Measurements from ENCODE around the gene NSUN4. TPM values are rescaled to one million over a fixed set of nuclear protein-coding genes. Genes with fewer than 3 reads are reported as not detected.
"Not testable (repeated sequence)": the region's sequence is repeated elsewhere in the genome, so short reads cannot be mapped to it uniquely, and the experiment has no call there.

The NSUN4 gene
- total and polyA plus RNA-seq, 10 of the 15 experiments (the other 5 are each of a cell fraction or from before 2014, with no cell fraction given), result 22.1 to 80.2 (median 29.6) TPM

DNA sequence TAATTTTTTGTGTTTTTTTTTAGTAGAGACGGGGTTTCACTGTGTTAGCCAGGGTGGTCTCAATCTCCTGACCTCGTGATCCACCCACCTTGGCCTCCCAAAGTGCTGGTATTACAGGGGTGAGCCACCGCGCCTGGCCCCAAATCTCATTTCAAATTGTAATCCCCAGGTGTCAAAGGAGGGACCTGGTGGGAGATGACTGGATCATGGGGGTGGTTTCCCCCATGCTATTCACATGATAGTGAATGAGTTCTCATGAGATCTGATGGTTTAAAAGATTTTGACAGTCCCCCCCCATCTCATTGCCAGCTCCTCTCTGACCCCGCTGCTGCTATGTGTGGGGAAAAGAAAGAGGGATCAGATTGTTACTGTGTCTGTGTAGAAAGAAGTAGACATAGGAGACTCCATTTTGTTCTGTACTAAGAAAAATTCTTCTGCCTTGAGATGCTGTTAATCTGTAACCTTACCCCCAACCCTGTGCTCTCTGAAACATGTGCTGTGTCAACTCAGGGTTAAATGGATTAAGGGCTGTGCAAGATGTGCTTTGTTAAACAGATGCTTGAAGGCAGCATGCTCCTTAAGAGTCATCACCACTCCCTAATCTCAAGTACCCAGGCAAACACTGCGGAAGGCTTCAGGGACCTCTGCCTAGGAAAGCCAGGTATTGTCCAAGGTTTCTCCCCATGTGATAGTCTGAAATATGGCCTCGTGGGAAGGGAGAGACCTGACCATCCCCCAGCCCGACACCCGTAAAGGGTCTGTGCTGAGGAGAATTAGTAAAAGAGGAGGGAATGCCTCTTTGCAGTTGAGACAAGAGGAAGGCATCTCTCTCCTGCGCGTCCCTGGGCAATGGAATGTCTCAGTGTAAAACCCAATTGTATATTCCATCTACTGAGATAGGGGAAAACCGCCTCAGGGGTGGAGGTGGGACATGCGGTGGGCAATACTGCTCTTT lies 20.4 kb upstream of the NSUN4 start:
- H3K36me3 ChIP-seq (ENCODE audit: control insufficient read depth in 2 of 2, insufficient read depth in 2 of 2, low read length in 1 of 2); H3K27ac ChIP-seq (ENCODE audit: control insufficient read depth, insufficient read depth); BruUV-seq (replicated peaks); FAIRE-seq; intact Hi-C loops (cut with micrococcal nuclease; ENCODE audit: unreplicated experiment); in situ Hi-C loops (cut with MboI); H3K9me3 ChIP-seq (replicated peaks; ENCODE audit: control insufficient read depth, insufficient read depth, low read length); ATAC-seq; H2AFZ ChIP-seq (ENCODE audit: control insufficient read depth, low read depth, low read length); H3K4me3 ChIP-seq; H4K20me1 ChIP-seq (ENCODE audit: control insufficient read depth, insufficient read depth); H3K9ac ChIP-seq (ENCODE audit: control insufficient read depth, insufficient read depth, low read length); DNase-seq (ENCODE audit: low read depth, low spot score); H3K4me2 ChIP-seq (ENCODE audit: control insufficient read depth, insufficient read depth); H3K27me3 ChIP-seq (replicated peaks in 1 of 2; ENCODE audit: control insufficient read depth in 2 of 2, insufficient read depth in 2 of 2, low read length in 1 of 2): not testable (repeated sequence)
- TF ChIP-seq, protein P1, sequence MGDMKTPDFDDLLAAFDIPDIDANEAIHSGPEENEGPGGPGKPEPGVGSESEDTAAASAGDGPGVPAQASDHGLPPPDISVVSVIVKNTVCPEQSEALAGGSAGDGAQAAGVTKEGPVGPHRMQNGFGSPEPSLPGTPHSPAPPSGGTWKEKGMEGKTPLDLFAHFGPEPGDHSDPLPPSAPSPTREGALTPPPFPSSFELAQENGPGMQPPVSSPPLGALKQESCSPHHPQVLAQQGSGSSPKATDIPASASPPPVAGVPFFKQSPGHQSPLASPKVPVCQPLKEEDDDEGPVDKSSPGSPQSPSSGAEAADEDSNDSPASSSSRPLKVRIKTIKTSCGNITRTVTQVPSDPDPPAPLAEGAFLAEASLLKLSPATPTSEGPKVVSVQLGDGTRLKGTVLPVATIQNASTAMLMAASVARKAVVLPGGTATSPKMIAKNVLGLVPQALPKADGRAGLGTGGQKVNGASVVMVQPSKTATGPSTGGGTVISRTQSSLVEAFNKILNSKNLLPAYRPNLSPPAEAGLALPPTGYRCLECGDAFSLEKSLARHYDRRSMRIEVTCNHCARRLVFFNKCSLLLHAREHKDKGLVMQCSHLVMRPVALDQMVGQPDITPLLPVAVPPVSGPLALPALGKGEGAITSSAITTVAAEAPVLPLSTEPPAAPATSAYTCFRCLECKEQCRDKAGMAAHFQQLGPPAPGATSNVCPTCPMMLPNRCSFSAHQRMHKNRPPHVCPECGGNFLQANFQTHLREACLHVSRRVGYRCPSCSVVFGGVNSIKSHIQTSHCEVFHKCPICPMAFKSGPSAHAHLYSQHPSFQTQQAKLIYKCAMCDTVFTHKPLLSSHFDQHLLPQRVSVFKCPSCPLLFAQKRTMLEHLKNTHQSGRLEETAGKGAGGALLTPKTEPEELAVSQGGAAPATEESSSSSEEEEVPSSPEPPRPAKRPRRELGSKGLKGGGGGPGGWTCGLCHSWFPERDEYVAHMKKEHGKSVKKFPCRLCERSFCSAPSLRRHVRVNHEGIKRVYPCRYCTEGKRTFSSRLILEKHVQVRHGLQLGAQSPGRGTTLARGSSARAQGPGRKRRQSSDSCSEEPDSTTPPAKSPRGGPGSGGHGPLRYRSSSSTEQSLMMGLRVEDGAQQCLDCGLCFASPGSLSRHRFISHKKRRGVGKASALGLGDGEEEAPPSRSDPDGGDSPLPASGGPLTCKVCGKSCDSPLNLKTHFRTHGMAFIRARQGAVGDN (IDR thresholded peaks at IDR 0.05), result peak; percentile 95
- TF ChIP-seq, protein P2, sequence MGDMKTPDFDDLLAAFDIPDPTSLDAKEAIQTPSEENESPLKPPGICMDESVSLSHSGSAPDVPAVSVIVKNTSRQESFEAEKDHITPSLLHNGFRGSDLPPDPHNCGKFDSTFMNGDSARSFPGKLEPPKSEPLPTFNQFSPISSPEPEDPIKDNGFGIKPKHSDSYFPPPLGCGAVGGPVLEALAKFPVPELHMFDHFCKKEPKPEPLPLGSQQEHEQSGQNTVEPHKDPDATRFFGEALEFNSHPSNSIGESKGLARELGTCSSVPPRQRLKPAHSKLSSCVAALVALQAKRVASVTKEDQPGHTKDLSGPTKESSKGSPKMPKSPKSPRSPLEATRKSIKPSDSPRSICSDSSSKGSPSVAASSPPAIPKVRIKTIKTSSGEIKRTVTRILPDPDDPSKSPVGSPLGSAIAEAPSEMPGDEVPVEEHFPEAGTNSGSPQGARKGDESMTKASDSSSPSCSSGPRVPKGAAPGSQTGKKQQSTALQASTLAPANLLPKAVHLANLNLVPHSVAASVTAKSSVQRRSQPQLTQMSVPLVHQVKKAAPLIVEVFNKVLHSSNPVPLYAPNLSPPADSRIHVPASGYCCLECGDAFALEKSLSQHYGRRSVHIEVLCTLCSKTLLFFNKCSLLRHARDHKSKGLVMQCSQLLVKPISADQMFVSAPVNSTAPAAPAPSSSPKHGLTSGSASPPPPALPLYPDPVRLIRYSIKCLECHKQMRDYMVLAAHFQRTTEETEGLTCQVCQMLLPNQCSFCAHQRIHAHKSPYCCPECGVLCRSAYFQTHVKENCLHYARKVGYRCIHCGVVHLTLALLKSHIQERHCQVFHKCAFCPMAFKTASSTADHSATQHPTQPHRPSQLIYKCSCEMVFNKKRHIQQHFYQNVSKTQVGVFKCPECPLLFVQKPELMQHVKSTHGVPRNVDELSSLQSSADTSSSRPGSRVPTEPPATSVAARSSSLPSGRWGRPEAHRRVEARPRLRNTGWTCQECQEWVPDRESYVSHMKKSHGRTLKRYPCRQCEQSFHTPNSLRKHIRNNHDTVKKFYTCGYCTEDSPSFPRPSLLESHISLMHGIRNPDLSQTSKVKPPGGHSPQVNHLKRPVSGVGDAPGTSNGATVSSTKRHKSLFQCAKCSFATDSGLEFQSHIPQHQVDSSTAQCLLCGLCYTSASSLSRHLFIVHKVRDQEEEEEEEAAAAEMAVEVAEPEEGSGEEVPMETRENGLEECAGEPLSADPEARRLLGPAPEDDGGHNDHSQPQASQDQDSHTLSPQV (IDR thresholded peaks at IDR 0.05), result peak; percentile 97
- H3K79me2 ChIP-seq (ENCODE audit: control insufficient read depth, insufficient read depth, low read length), result peaks cover 56% of the 10 kb centered on the region
- WGBS (ENCODE audit: insufficient coverage, insufficient replicate concordance, low lambda C conversion rate, missing lambda C conversion rate), result 89% methylated on average over 13 of the region's 13 CpGs
- ChIA-PET RAD21 (ENCODE audit: unreplicated experiment) (interaction anchor here (1.3 kb wide), 1 partner anchor 12 kb away, joined by 8 read pairs; no protein-coding TSS in a partner anchor), POLR2A (interaction anchor here (2.0 to 2.6 kb wide), 2 partner anchors 11 to 12 kb away, joined by 5 to 18 read pairs; no protein-coding TSS in a partner anchor), CTCF (interaction anchor here (0.6 to 2.8 kb wide), 5 partner anchors 13 to 215 kb away, joined by 3 to 11 read pairs (median 3); no protein-coding TSS in a partner anchor), SMC1A (ENCODE audit: uncharacterized antibody, unreplicated experiment) (interaction anchor here (0.6 to 4.4 kb wide), 5 partner anchors 8 to 24 kb away, joined by 3 to 26 read pairs (median 3); no protein-coding TSS in a partner anchor)
- H3K4me1 ChIP-seq (ENCODE audit: control insufficient read depth, insufficient read depth, low read length), result peaks cover 33% of the 10 kb centered on the region

DNA sequence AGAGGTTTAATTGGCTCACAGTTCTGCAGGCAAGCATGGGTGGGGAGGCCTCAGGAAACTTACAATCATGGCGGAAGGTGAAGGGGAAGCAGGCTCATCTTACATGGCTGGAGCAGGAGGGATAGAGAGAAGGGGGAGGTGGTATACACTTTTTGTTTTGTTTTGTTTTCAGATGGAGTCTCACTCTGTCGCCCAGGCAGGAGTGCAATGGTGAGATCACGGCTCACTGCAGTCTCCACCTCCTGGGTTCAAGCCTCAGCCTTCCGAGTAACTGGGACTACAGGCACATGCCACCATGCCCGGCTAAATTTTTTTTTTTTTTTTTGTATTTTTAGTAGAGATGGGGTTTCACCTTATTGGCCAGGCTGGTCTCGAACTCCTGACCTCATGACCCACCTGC lies 18.4 kb upstream of the NSUN4 start:
- ChIA-PET SMC1A (ENCODE audit: uncharacterized antibody, unreplicated experiment) (interaction anchor here (1.1 kb wide), 2 partner anchors 12 to 18 kb away, joined by 3 read pairs; no protein-coding TSS in a partner anchor), CTCF (interaction anchor here (2.8 kb wide), 1 partner anchor 15 kb away, joined by 11 read pairs; no protein-coding TSS in a partner anchor), POLR2A (interaction anchor here (0.6 to 2.7 kb wide), 4 partner anchors 11 to 780 kb away, joined by 3 to 11 read pairs (median 4); no protein-coding TSS in a partner anchor), RAD21 (ENCODE audit: unreplicated experiment) (interaction anchor here (1.1 to 1.6 kb wide), 2 partner anchors 11 to 12 kb away, joined by 3 to 4 read pairs; no protein-coding TSS in a partner anchor)
- DNase-seq (ENCODE audit: low read depth, low spot score); H4K20me1 ChIP-seq (ENCODE audit: control insufficient read depth, insufficient read depth); H3K27ac ChIP-seq (ENCODE audit: control insufficient read depth, insufficient read depth); H3K9ac ChIP-seq (ENCODE audit: control insufficient read depth, insufficient read depth, low read length); H2AFZ ChIP-seq (ENCODE audit: control insufficient read depth, low read depth, low read length); H3K9me3 ChIP-seq (replicated peaks; ENCODE audit: control insufficient read depth, insufficient read depth, low read length); ATAC-seq; in situ Hi-C loops (cut with MboI); FAIRE-seq; H3K36me3 ChIP-seq (ENCODE audit: control insufficient read depth in 2 of 2, insufficient read depth in 2 of 2, low read length in 1 of 2); BruUV-seq (replicated peaks); intact Hi-C loops (cut with micrococcal nuclease; ENCODE audit: unreplicated experiment); H3K4me3 ChIP-seq; H3K27me3 ChIP-seq (replicated peaks in 1 of 2; ENCODE audit: control insufficient read depth in 2 of 2, insufficient read depth in 2 of 2, low read length in 1 of 2): not testable (repeated sequence)
- 67% methylated on average over 5 of the region's 6 CpGs for WGBS (ENCODE audit: insufficient coverage, insufficient replicate concordance, low lambda C conversion rate, missing lambda C conversion rate)
- Histone ChIP-seq H3K4me1 (ENCODE audit: control insufficient read depth, insufficient read depth, low read length) (peaks cover 37% of the 10 kb centered on the region), H3K4me2 (ENCODE audit: control insufficient read depth, insufficient read depth) (0 out of 2 replicates have a peak overlapping the region, but pooled peaks have one; percentile 17), H3K79me2 (ENCODE audit: control insufficient read depth, insufficient read depth, low read length) (peaks cover 64% of the 10 kb centered on the region)

Data from GM12878 (cell line).